ENCODE data around the gene LDLRAD3.

The LDLRAD3 gene

GRCh38 chr11:35944503-35945136, 758 bp downstream of the LDLRAD3 start:
- TF ChIP-seq CTCF (IDR thresholded peaks at IDR 0.05; ENCODE audit: low read depth, low read length) = no peak
- peak overlapping the region; percentile 79 for H3K4me3 ChIP-seq (ENCODE audit: low read depth, low read length)

GRCh38 chr11:35945137-35945518, 1.3 kb downstream of the LDLRAD3 start:
- TF ChIP-seq CTCF (IDR thresholded peaks at IDR 0.05; ENCODE audit: low read depth, low read length) = no peak
- H3K4me3 ChIP-seq (ENCODE audit: low read depth, low read length) = peak overlapping the region; percentile 79

- TF ChIP-seq CTCF (IDR thresholded peaks at IDR 0.05; ENCODE audit: low read depth, low read length) = no peak
- H3K4me3 ChIP-seq (ENCODE audit: low read depth, low read length) = no peak overlapping the region
Observed at GRCh38 chr11:35946766-35947165, 2.9 kb downstream of the LDLRAD3 start.

- no peak overlapping the region for H3K4me3 ChIP-seq (ENCODE audit: low read depth, low read length)
- TF ChIP-seq CTCF (IDR thresholded peaks at IDR 0.05; ENCODE audit: low read depth, low read length) = no peak
Observed at GRCh38 chr11:35947437-35947836, 3.6 kb downstream of the LDLRAD3 start.

- no peak overlapping the region for H3K4me3 ChIP-seq (ENCODE audit: low read depth, low read length)
- no peak for TF ChIP-seq CTCF (IDR thresholded peaks at IDR 0.05; ENCODE audit: low read depth, low read length)
Observed at GRCh38 chr11:35949242-35949641, 5.4 kb downstream of the LDLRAD3 start.

GRCh38 chr11:35950082-35950481, 6.2 kb downstream of the LDLRAD3 start:
- no peak overlapping the region for H3K4me3 ChIP-seq (ENCODE audit: low read depth, low read length)
- TF ChIP-seq CTCF (IDR thresholded peaks at IDR 0.05; ENCODE audit: low read depth, low read length) = no peak

GRCh38 chr11:35951680-35952079, 7.8 kb downstream of the LDLRAD3 start:
- H3K4me3 ChIP-seq (ENCODE audit: low read depth, low read length) = no peak overlapping the region
- TF ChIP-seq CTCF (IDR thresholded peaks at IDR 0.05; ENCODE audit: low read depth, low read length) = no peak

All from WI38 (cell line).